HG02610 (cell line): Measurements from ENCODE around the gene AKAP13.

Source experiments
- ATAC-seq: cut with Tn5 transposase; IDR thresholded peaks from one replicate; pipeline ENCODE4 v1.9.1; 2021; ENCODE audit warnings: mild to moderate bottlenecking, moderate library complexity; ENCODE audit not compliant: unreplicated experiment

Gene AKAP13

GRCh38 chr15:85386261-85386660 is 5.9 kb downstream of the AKAP13 start:
- ATAC-seq = no peak

GRCh38 chr15:85388566-85389305 is 8.3 kb downstream of the AKAP13 start:
- ATAC-seq = no peak

GRCh38 chr15:85389306-85389650 is 8.9 kb downstream of the AKAP13 start:
- ATAC-seq = no peak

- ATAC-seq = no peak
Observed at GRCh38 chr15:85389772-85390171, 9.4 kb downstream of the AKAP13 start.

GRCh38 chr15:85393210-85393609 is 12.8 kb downstream of the AKAP13 start:
- ATAC-seq = no peak

- no peak for ATAC-seq
Observed at GRCh38 chr15:85394554-85395333, 14.3 kb downstream of the AKAP13 start.

- no peak for ATAC-seq
Observed at GRCh38 chr15:85396554-85396953, 16.2 kb downstream of the AKAP13 start.

GRCh38 chr15:85397151-85397550 is 16.7 kb downstream of the AKAP13 start:
- ATAC-seq = no peak

GRCh38 chr15:85397926-85398325 is 17.5 kb downstream of the AKAP13 start:
- no peak for ATAC-seq

GRCh38 chr15:85398822-85399221 is 18.4 kb downstream of the AKAP13 start:
- ATAC-seq = no peak

- ATAC-seq = no peak
Observed at GRCh38 chr15:85399627-85400026, 19.2 kb downstream of the AKAP13 start.

- ATAC-seq = no peak
Observed at GRCh38 chr15:85400606-85401005, 20.2 kb downstream of the AKAP13 start.

- peak; percentile 69 for ATAC-seq
Observed at GRCh38 chr15:85401108-85401774, 20.8 kb downstream of the AKAP13 start.

GRCh38 chr15:85402195-85402881 is 21.9 kb downstream of the AKAP13 start:
- ATAC-seq = no peak

GRCh38 chr15:85403745-85404144 is 23.3 kb downstream of the AKAP13 start:
- ATAC-seq = no peak

GRCh38 chr15:85404176-85404917 is 23.9 kb downstream of the AKAP13 start:
- ATAC-seq = no peak

- ATAC-seq = no peak
Observed at GRCh38 chr15:85404918-85405866, 24.8 kb downstream of the AKAP13 start.

GRCh38 chr15:85406916-85407315 is 26.5 kb downstream of the AKAP13 start:
- ATAC-seq = no peak
